NCI-H748 (cell line): Measurements from ENCODE around the gene PARP16.
A peak's percentile ranks its signal among the peaks of the same experiment; 100 is the strongest.

Experiments used
- DNase-seq: peaks from one replicate; lab custom pipeline; 2025; ENCODE audit not compliant: unreplicated experiment; lab: John Stamatoyannopoulos, UW

Gene PARP16

DNA sequence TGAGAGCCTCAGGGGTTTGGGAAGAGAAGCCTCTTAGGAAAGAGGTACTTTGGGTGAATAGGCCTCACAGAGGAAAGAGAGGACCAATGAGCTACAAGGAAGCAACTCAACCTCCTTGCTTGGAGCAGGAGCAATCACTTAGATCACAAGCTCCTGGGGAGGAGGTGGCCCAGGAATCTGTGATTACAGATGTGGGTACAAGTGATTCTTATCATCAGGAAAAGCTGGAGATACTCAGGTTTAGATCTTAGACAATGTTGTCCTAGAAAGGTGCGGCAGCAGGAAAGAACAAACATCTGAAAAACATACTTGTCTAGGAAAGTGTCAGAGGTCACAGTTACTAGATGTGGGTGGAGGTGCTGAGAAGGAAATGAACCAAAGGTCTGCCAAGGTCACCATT is 8.2 kb downstream of the PARP16 start:
- no peak for DNase-seq

- DNase-seq, result no peak
Observed at GRCh38 chr15:65277015-65277414, 9.7 kb downstream of the PARP16 start.

DNA sequence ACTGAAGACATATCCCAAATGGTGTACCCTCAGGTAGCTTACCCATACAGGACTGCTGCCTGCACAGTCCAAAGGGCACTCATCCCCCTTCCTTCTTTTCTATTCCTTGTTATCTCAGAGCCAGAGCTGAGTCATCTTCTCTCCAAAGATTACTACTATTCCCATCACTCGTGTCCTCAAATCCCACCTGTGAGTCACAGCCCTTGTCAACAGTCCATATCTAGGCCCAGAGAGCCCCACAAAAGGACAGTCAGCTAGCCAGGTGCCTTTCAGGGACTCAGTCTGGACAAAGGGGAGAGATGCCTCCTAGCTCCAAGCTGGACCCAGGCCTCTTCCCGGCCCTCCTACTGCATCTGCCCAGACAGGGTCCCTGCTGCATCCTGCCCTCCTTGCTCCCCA is 11.0 kb downstream of the PARP16 start:
- no peak for DNase-seq

- DNase-seq, result no peak
Observed at GRCh38 chr15:65275104-65275727, 11.5 kb downstream of the PARP16 start.

- peak; percentile 41 for DNase-seq
Observed at GRCh38 chr15:65270811-65271545, 15.7 kb downstream of the PARP16 start.

DNA sequence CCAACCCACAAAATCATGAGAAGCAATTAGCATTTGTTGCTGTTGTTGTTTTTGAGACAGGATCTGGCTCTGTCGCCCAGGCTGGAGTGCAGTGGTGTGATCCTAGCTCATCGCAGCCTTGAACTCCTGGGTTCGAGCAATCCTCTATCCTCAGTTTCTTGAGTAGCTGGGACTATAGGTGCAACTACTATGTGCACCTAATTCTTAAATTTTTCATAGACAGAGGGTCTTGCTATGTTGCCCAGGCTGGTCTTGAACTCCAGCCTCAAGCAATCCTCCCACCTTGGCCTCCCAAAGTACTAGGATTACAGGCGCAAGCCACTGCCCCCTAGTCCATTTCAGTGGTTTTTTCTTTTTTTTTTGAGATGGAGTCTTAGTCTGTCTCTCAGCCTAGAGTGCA is 18.3 kb downstream of the PARP16 start:
- no peak for DNase-seq

- no peak for DNase-seq
Observed at GRCh38 chr15:65266469-65266868, 20.2 kb downstream of the PARP16 start.

GRCh38 chr15:65264863-65265430 is 21.7 kb downstream of the PARP16 start:
- no peak for DNase-seq

DNA sequence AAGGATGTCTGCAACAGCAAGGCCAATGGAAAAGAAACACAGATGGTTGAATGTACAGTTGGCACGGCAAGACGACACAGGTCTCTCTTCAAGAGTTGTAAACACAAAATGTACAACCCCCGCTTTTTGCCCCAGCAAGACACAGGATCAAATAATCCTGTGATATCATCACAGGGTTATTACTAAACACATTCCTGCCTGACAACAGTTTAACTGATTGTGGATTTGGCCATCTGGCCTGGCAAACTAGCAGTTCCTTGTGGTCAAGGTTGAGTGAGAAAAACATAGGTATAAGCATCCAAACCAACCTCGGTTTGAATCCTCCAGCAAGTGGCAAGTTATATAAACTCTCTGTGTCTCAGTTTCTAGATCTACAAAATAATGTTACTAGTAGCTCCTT is 23.4 kb downstream of the PARP16 start:
- DNase-seq, result no peak

DNA sequence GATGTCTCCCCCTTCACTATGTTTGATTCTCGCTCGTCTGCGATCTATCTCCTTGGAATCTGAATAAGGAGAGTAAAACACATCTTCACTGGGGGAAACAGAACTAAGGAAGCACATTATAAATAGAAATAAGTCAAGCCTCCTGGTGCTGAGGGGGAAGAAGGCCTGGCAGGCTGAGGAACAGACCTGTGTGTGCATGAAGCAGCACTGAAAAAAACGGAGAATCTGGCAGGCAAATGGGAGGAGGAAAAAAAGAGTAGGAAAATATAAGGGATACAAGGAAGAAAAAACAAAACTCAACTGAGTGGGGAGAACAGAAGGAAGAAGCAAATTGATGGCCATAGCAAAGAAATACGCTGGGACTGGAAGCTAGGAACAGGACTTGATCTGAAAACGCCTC is 25.7 kb downstream of the PARP16 start:
- no peak for DNase-seq

GRCh38 chr15:65259367-65259797 is 27.3 kb downstream of the PARP16 start:
- no peak for DNase-seq

DNA sequence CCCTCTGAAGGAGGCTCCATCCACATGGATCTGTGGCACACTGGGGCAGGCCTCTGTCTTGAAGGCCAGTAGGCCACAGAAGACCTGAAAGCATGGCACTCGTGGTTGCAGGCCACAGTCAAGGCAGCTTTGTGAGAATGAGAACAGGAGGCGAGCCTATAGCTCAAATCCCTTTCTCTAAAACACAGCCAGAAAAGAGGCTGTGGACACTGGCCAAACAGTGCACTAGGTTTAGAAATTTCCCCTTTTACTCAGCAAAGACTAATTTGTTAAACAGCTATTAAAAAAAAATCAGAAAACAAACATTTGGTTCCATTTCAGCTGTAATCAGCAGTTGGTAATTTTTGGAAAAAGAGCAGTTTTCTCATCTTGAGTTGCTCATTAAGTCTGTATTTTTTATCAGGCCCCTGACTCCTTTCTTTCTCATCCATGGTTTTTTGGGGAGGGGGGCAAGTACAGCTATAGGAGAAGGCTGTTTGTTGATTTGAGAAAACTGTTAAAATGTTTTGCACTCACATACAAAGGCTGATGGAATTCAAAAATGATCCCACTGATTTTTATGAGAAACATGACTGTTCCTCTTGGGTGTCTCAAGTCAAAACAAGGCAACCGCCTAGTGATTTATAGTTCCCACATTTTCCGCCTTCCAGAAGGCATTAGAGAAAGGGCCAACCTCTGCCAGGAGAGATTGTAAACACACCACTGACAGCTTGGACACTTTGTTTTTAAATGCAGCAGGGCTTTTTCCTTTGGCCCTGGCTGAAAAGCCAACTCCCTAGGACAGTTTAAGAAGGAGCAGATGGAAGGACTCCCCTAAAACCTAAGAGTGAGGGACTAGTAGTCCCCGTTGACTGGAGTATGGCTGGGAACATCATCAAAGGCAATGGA is 28.1 kb downstream of the PARP16 start:
- DNase-seq, result no peak

DNA sequence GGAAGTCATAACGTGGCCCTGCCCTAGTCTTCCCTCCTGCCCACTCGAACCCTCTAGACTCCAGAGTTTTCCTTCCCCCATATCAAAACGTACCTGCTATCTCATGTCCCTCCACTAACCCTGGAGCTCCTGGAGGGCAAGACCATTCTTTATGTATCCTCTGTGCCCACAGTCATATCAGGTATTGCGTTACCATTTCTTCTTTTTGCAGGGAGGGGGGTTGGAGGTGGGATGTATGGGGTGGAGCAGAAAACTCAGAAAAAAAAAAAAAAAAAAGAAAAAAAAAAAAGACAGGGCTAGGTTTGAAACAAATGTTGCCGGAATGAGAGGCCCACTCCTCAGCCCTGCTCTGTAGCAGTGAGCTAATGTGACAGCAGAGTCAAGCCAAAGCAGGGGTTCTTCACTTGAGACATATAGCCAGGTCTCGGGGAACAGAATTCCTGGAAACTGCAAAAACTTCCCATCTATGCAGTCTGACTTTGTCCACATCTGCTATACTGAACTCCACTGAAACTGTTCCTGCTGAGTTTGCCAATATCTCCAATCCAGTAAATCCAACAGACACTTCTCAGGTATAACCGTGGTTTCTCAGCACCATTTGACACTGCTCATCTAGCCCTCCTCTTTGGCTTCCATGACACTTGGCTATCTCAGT is 31.1 kb downstream of the PARP16 start:
- no peak for DNase-seq

DNA sequence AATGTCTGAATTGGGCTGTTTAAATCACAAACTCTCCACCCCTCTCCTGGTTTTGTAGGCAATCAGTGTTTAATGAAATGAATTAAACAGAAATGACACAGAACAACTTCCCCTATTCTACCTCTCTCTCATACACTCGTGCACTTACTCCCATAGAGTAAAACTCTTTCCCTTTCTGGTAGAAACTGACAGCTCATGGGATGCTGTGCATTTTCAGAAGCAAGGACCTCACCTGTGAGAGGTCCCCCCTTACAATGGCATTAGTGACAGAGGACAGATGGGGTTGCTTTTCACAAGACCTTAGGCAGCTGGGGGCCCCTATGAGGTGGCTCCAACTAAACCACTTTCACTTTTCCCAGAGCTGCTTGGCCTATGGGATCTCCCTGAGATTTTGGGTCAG is 31.9 kb downstream of the PARP16 start:
- no peak for DNase-seq

DNA sequence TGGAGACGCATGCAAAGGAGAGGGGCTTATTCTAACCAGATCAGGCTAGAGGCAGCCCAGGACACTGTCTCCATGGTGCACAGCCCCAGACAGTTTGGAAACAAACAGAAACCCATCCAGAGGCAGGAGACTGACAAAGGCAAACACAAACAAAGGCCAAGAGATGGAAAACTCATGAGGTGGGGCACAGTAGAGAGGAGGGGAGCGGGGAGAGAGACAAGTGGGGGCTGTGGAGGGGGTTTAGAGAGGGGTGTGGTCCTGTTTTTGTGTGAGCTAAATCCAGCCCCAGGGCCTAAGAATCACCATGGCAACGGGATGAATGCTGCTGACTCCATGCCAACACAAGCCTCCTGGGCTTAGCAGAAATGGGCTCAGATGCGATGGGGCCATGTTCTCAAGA is 32.3 kb downstream of the PARP16 start:
- DNase-seq, result peak; percentile 85

DNA sequence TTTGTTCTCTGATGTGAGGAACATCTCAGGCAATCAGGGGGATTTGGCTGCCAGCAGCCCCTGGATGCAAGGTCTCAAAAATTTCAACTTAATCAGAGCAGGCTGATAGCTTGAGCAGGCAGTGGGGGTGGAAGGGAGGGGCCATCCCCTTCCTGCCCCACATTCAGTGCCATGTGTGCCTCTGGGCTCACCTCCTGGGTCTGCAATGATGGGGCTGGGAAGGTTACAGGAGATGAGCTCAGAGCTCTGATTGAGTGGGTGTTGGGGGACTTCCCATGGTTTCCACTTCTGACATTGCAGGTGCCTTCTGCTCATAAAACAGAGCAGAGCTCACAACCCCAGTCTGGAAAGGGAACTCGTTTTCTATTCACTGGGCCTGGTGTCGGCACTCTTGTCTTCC is 37.0 kb downstream of the PARP16 start:
- DNase-seq, result no peak

GRCh38 chr15:65248511-65249255 is 38.0 kb downstream of the PARP16 start:
- no peak for DNase-seq

DNA sequence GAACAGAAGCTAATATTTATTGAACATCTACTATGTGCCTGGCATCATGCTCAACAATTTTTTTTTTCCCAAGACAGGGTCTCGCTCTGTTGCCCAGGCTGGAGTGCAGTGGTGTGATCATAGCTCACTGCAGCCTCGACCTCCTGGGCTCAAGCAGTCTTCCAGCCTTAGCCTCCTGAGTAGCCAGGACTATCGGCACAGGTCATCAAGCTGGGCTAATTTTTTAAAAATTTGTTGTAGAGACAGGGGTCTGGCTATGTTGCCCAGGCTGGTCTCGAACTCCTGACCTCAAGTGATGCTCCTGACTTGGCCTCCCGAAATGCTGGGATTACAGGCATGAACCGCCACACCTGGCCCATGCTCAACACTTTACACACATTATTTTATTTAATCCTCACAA is 39.7 kb downstream of the PARP16 start:
- DNase-seq, result no peak

DNA sequence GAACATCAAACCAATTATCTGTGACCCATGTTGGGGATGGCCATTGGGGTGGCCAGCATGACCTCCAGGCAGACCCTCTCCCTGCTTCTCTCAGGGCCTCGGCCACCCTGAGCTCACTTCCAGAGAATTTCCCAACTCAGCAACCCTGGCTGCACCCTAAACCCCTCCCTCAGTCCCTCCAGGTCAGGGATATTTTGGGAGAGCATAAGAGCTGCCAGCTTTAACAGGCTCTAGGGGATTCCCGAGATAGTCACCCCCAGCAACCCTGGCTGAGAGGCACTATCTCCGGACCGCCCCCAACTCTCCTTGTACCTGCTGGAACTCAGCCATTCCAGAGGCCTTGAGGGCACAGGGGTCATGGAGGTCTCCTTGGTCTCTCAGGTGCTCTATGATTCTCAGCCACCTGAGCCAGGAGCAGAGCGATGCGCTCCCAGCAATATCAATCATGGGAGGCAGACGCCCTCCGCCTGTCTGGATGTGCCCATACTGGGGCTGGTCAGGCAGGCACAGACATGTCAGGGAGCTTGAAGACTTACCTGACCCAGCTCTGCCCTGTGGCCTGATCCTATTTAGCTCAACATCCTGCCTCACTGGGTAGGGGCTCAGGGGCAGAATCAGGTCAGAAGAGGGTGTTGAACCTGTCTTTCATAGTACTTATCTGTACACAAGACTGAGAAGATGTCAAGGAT is 40.5 kb downstream of the PARP16 start:
- DNase-seq, result no peak
